ENCODE data around the gene XIRP2.

- no peak for TF ChIP-seq POLR2A (IDR thresholded peaks at IDR 0.05; ENCODE audit: control extremely low read depth in 1 of 2, low read depth in 2 of 2, low read length in 2 of 2)
- no peak for TF ChIP-seq EZH2 (IDR thresholded peaks at IDR 0.05; ENCODE audit: low read depth, low read length, severe bottlenecking)
Observed at GRCh38 chr2:166926657-166927056, 38.4 kb downstream of the XIRP2 start.

Data from H1 (cell line).